HL-60 (cell line): ENCODE measurements around the gene VWA2.

Experiments
- DNase-seq, 2 experiments: peaks; one replicate each; pipeline ENCODE4 v3.0.0-alpha.2; 2010 to 2020; ENCODE audit warnings: low read depth in 1 of 2, low spot score in 1 of 2
- H3K27ac ChIP-seq: fragments of 250-450 bp; sonication (Bioruptor Pico); replicated peaks from 2 replicates; pipeline ENCODE4 v1.5.1; 2020; ENCODE audit warnings: mild to moderate bottlenecking, moderate library complexity
- H3K27me3 ChIP-seq: fragments of 250-450 bp; sonication (Bioruptor Pico); 2 replicates; pipeline ENCODE4 v1.5.1; 2021; ENCODE audit warnings: mild to moderate bottlenecking, moderate library complexity; ENCODE audit not compliant: insufficient read depth, poor library complexity, severe bottlenecking
- H3K4me3 ChIP-seq: replicated peaks from 2 replicates; pipeline ENCODE4 v1.5.1; 2011; ENCODE audit warnings: mild to moderate bottlenecking, control low read depth, low read length; ENCODE audit not compliant: insufficient read depth
- CTCF ChIP-seq: IDR thresholded peaks from one replicate; pipeline ENCODE4 v1.5.1; 2011; ENCODE audit warnings: low read length, control low read depth, inconsistent platforms; ENCODE audit not compliant: insufficient read depth
- GABPA ChIP-seq: IDR thresholded peaks from 2 replicates; pipeline ENCODE4 v1.6.1; 2012; ENCODE audit warnings: low read depth
- POLR2AphosphoS5 ChIP-seq: IDR thresholded peaks from 2 replicates; pipeline ENCODE4 v1.6.1; 2012; ENCODE audit warnings: low read depth
- REST ChIP-seq: IDR thresholded peaks from 2 replicates; pipeline ENCODE4 v1.6.1; 2012; ENCODE audit warnings: low read depth; ENCODE audit not compliant: insufficient replicate concordance
- SPI1 ChIP-seq: IDR thresholded peaks from 2 replicates; pipeline ENCODE4 v1.6.1; 2012; ENCODE audit warnings: low read depth, mild to moderate bottlenecking, borderline replicate concordance

VWA2 gene

GRCh38 chr10:114301177-114301576 is 62.1 kb downstream of the VWA2 start:
- no peak for TF ChIP-seq SPI1
- TF ChIP-seq REST, result no peak
- no peak for TF ChIP-seq CTCF
- no peak for TF ChIP-seq POLR2AphosphoS5
- no peak for TF ChIP-seq GABPA
- no peak overlapping the region for H3K4me3 ChIP-seq
- H3K27ac ChIP-seq, result no peak overlapping the region
- no peaks in the 10 kb centered on the region for H3K27me3 ChIP-seq
- DNase-seq, result no peak

GRCh38 chr10:114301951-114302710 is 63.1 kb downstream of the VWA2 start:
- H3K27ac ChIP-seq, result no peak overlapping the region
- DNase-seq, result no peak
- H3K4me3 ChIP-seq, result no peak overlapping the region
- TF ChIP-seq REST (no peak), SPI1 (no peak), CTCF (no peak), GABPA (no peak), POLR2AphosphoS5 (no peak)
- no peaks in the 10 kb centered on the region for H3K27me3 ChIP-seq

- TF ChIP-seq REST (no peak), POLR2AphosphoS5 (no peak), GABPA (no peak)
- Histone ChIP-seq H3K27me3 (no peaks in the 10 kb centered on the region), H3K27ac (no peak overlapping the region), H3K4me3 (no peak overlapping the region)
- no peak for DNase-seq
Observed at GRCh38 chr10:114303556-114303955, 64.5 kb downstream of the VWA2 start.
